Cardiac septum (tissue), 1 donor: Measurements from ENCODE around the gene MLLT1. TPM values are rescaled to one million over a fixed set of nuclear protein-coding genes. Genes with fewer than 3 reads are reported as not detected.
"Not testable (repeated sequence)": the region's sequence is repeated elsewhere in the genome, so short reads cannot be mapped to it uniquely, and the experiment has no call there.

Source experiments
- DNase-seq: peaks from one replicate; pipeline ENCODE4 v3.0.0-alpha.2; 2020; ENCODE audit warnings: low spot score
- intact Hi-C: fragments of 100-400 bp; cut with DNase I; formaldehyde crosslinking; loops from one replicate; pipeline ENCODE4 v1.14.0; 2022
- long read RNA-seq: library from polyadenylated mRNA; unstranded; transcript quantifications from one replicate; pipeline ENCODE4 v2.0.0, GENCODE V29; 2021
- total RNA-seq: library from RNA; stranded (reverse); fragmentation: NEBNext Ultra II Directional; extraction: Animal tissue kit (Norgen Biotek cat#: 25700); gene quantifications from one replicate; pipeline ENCODE4 v1.2.1, GENCODE V29; 2021
- donor health status: DM: no; HTN: no; CAD: no.

Gene MLLT1
- 30.6 TPM for total RNA-seq
- long read RNA-seq, full-length matches to known transcripts = 3 of 65 reads
- long read RNA-seq, partial matches to known transcripts = 20 of 65 reads
- long read RNA-seq, other reads (novel, unspliced or antisense) = 42 of 65 reads

- DNase-seq = peak; percentile 99
- intact Hi-C loops = loop anchor here (5.0 kb wide), 1 partner anchor 228 kb away; no protein-coding TSS in a partner anchor
Observed at GRCh38 chr19:6279931-6280591, at the start of gene MLLT1. MLLT1 (minus strand) TSS chr19:6279975; CDS start chr19:6279784, 191 bp downstream.

GRCh38 chr19:6326815-6327214, 47.0 kb upstream of the MLLT1 start:
- no peak for DNase-seq
- intact Hi-C loops = no loop called here

GRCh38 chr19:6325614-6326013, 45.8 kb upstream of the MLLT1 start:
- DNase-seq = no peak
- intact Hi-C loops = no loop called here

- intact Hi-C loops = no loop called here
- no peak for DNase-seq
Observed at GRCh38 chr19:6324757-6325156, 45.0 kb upstream of the MLLT1 start.

- no peak for DNase-seq
Observed at GRCh38 chr19:6322284-6322683, 42.5 kb upstream of the MLLT1 start.

GRCh38 chr19:6319376-6319775, 39.6 kb upstream of the MLLT1 start:
- no peak for DNase-seq
- intact Hi-C loops = no loop called here

More at GRCh38 chr19:6322284-6322683, 42.5 kb upstream of the MLLT1 start:
- intact Hi-C loops = no loop called here

GRCh38 chr19:6318772-6319171, 39.0 kb upstream of the MLLT1 start:
- DNase-seq = no peak
- intact Hi-C loops = no loop called here

GRCh38 chr19:6315646-6316045, 35.9 kb upstream of the MLLT1 start:
- intact Hi-C loops, DNase-seq: not testable (repeated sequence)

- DNase-seq = no peak
- intact Hi-C loops = no loop called here
Observed at GRCh38 chr19:6313398-6313969, 33.7 kb upstream of the MLLT1 start.

GRCh38 chr19:6312018-6312417, 32.2 kb upstream of the MLLT1 start:
- DNase-seq = no peak
- intact Hi-C loops = no loop called here

GRCh38 chr19:6298413-6298812, 18.6 kb upstream of the MLLT1 start:
- intact Hi-C loops = loop anchor here (5.0 kb wide), 2 partner anchors 131 to 251 kb away; no protein-coding TSS in a partner anchor
- DNase-seq = no peak

- DNase-seq = no peak
Observed at GRCh38 chr19:6297202-6297601, 17.4 kb upstream of the MLLT1 start.

GRCh38 chr19:6292006-6292405, 12.2 kb upstream of the MLLT1 start:
- intact Hi-C loops = no loop called here

More at GRCh38 chr19:6297202-6297601, 17.4 kb upstream of the MLLT1 start:
- intact Hi-C loops = loop anchor here (5.0 kb wide), 2 partner anchors 130 to 250 kb away; no protein-coding TSS in a partner anchor

GRCh38 chr19:6288737-6289136, 9.0 kb upstream of the MLLT1 start:
- no peak for DNase-seq
- intact Hi-C loops = no loop called here

More at GRCh38 chr19:6292006-6292405, 12.2 kb upstream of the MLLT1 start:
- DNase-seq = no peak

GRCh38 chr19:6287269-6287885, 7.6 kb upstream of the MLLT1 start:
- no peak for DNase-seq
- intact Hi-C loops = no loop called here

- DNase-seq = no peak
- intact Hi-C loops = no loop called here
Observed at GRCh38 chr19:6286676-6287075, 6.9 kb upstream of the MLLT1 start.

GRCh38 chr19:6282393-6282792, 2.6 kb upstream of the MLLT1 start:
- DNase-seq, intact Hi-C loops: not testable (repeated sequence)

- DNase-seq = no peak
- intact Hi-C loops = loop anchor here (5.0 kb wide), 1 partner anchor 227 kb away; no protein-coding TSS in a partner anchor
Observed at GRCh38 chr19:6279620-6279930, 200 bp downstream of the MLLT1 start.

- no peak for DNase-seq
Observed at GRCh38 chr19:6278740-6279619, 795 bp downstream of the MLLT1 start.

More at GRCh38 chr19:6278740-6279619, 795 bp downstream of the MLLT1 start:
- intact Hi-C loops = loop anchor here (5.0 kb wide), 1 partner anchor 227 kb away; no protein-coding TSS in a partner anchor
